Measurements from ENCODE around the gene FOXO6. TPM values are rescaled to one million over a fixed set of nuclear protein-coding genes. Genes with fewer than 3 reads are reported as not detected.

FOXO6 gene
- total and polyA plus RNA-seq, 9 of the 15 experiments (the other 6 are each of a cell fraction or from before 2014, with no cell fraction given) = 0.04 to 0.31 (median 0.12) TPM; not detected in 5

GRCh38 chr1:41355761-41356160 is 5.5 kb upstream of the FOXO6 start (continued):
- TF ChIP-seq ATF2 (CRISPR knock-in tag; IDR thresholded peaks at IDR 0.05) = no peak
- no peak for TF ChIP-seq ZKSCAN8 (CRISPR knock-in tag; IDR thresholded peaks at IDR 0.05)

DNA sequence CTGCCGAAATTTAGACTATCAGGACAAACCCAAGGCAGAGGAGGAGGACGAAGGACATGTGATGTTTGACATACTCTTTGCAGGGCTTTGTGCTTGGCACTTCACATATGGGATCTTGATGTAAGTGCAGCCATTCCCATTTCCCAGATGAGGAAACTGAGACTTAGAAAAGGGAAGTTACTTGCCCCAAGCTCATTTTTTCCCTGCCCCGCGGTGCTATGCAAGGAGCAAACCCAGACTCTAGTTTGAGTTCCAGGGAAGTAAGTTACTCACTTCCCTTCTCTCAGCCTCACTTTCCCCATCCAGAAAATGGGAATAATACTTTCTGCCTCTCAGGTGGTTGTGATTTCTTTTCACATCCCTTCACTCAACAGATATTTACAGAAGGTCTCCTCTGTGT is 4.5 kb upstream of the FOXO6 start:
- H3K79me2 ChIP-seq (ENCODE audit: control insufficient read depth, insufficient read depth, low read length) = no peaks in the 10 kb centered on the region
- FAIRE-seq = no peak
- intact Hi-C loops (cut with micrococcal nuclease) = no loop called here
- ChIA-PET CTCF (ENCODE audit: low intra/inter-chr PET ratio) (no interaction called here), POLR2A (interaction anchor here (0.7 to 2.2 kb wide), 6 partner anchors 9 to 71 kb away, joined by 3 to 5 read pairs (median 3); no protein-coding TSS in a partner anchor)
- H3K36me3 ChIP-seq (ENCODE audit: control insufficient read depth, insufficient read depth, low read length) = no peaks in the 10 kb centered on the region
- no peak overlapping the region for H3K27ac ChIP-seq (ENCODE audit: extremely low read depth, low read depth, low read length)
- H4K20me1 ChIP-seq (replicated peaks; ENCODE audit: control insufficient read depth, insufficient read depth, low read length) = no peaks in the 10 kb centered on the region
- H3K4me3 ChIP-seq = no peak overlapping the region
- in situ Hi-C loops (cut with MboI) = no loop called here
- no TSS peak for BruUV-seq (replicated peaks)
- peaks cover 22 to 39% of the 10 kb centered on the region in 2 experiments for H3K4me1 ChIP-seq (replicated peaks in 1 of 2; ENCODE audit: control insufficient read depth in 2 of 2, insufficient read depth in 2 of 2, low read length in 2 of 2)
- H2AFZ ChIP-seq (ENCODE audit: low read depth, low read length) = no peak overlapping the region
- H3K4me2 ChIP-seq (ENCODE audit: insufficient read depth, low read length) = no peak overlapping the region
- peaks cover 0 to 5% of the 10 kb centered on the region in 2 experiments; a peak in 1 of 5 replicates for H3K27me3 ChIP-seq (ENCODE audit: control insufficient read depth in 2 of 2, insufficient read depth in 2 of 2, low read length in 2 of 2)
- no peak for DNase-seq (ENCODE audit: extremely low read depth in 1 of 4, low spot score in 3 of 4)
- no peaks in the 10 kb centered on the region for H3K9me1 ChIP-seq (ENCODE audit: control insufficient read depth, insufficient read depth, low read length)
- no peak overlapping the region for H3K9ac ChIP-seq (ENCODE audit: insufficient read depth in 1 of 2, low read depth in 2 of 2, low read length in 2 of 2)
- H3K9me3 ChIP-seq (replicated peaks; ENCODE audit: control insufficient read depth, insufficient read depth, low read depth, low read length) = no peaks in the 10 kb centered on the region
- 1% methylated on average over 4 of the region's 4 CpGs for WGBS (ENCODE audit: insufficient coverage, low coverage, missing lambda C conversion rate)
- no peak for ATAC-seq
- TF ChIP-seq VEZF1 (CRISPR knock-in tag; IDR thresholded peaks at IDR 0.05) (no peak), PREB (CRISPR knock-in tag; IDR thresholded peaks at IDR 0.05) (no peak), ATF7 (IDR thresholded peaks at IDR 0.05) (no peak), RBM25 (IDR thresholded peaks at IDR 0.05; ENCODE audit: low read depth, low read length, severe bottlenecking) (peak; percentile 98), BCOR (IDR thresholded peaks at IDR 0.05) (peak; percentile 98), PTBP1 (IDR thresholded peaks at IDR 0.05; ENCODE audit: low read depth, low read length) (0 out of 2 replicates have a peak, but pooled peaks have one; percentile 73), NONO (IDR thresholded peaks at IDR 0.05; ENCODE audit: low read depth in 2 of 2, low read length in 1 of 2) (no peak), ZBED1 (IDR thresholded peaks at IDR 0.05) (no peak), ZNF589 (CRISPR knock-in tag; IDR thresholded peaks at IDR 0.05; ENCODE audit: low read depth) (no peak), SMARCA5 (IDR thresholded peaks at IDR 0.05) (peak; percentile 92; the same call in 1 of the 2 replicates)
- TF ChIP-seq, protein P1, sequence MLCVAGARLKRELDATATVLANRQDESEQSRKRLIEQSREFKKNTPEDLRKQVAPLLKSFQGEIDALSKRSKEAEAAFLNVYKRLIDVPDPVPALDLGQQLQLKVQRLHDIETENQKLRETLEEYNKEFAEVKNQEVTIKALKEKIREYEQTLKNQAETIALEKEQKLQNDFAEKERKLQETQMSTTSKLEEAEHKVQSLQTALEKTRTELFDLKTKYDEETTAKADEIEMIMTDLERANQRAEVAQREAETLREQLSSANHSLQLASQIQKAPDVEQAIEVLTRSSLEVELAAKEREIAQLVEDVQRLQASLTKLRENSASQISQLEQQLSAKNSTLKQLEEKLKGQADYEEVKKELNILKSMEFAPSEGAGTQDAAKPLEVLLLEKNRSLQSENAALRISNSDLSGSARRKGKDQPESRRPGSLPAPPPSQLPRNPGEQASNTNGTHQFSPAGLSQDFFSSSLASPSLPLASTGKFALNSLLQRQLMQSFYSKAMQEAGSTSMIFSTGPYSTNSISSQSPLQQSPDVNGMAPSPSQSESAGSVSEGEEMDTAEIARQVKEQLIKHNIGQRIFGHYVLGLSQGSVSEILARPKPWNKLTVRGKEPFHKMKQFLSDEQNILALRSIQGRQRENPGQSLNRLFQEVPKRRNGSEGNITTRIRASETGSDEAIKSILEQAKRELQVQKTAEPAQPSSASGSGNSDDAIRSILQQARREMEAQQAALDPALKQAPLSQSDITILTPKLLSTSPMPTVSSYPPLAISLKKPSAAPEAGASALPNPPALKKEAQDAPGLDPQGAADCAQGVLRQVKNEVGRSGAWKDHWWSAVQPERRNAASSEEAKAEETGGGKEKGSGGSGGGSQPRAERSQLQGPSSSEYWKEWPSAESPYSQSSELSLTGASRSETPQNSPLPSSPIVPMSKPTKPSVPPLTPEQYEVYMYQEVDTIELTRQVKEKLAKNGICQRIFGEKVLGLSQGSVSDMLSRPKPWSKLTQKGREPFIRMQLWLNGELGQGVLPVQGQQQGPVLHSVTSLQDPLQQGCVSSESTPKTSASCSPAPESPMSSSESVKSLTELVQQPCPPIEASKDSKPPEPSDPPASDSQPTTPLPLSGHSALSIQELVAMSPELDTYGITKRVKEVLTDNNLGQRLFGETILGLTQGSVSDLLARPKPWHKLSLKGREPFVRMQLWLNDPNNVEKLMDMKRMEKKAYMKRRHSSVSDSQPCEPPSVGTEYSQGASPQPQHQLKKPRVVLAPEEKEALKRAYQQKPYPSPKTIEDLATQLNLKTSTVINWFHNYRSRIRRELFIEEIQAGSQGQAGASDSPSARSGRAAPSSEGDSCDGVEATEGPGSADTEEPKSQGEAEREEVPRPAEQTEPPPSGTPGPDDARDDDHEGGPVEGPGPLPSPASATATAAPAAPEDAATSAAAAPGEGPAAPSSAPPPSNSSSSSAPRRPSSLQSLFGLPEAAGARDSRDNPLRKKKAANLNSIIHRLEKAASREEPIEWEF (CRISPR knock-in tag; IDR thresholded peaks at IDR 0.05) = no peak

Data from K562 (cell line).